HEK293 (cell line): ENCODE measurements around the gene TRAP1.

Experiments
- CTCF ChIP-seq: fragments of 450-650 bp; formaldehyde crosslinking; IDR thresholded peaks from 2 replicates; pipeline ENCODE4 v1.5.1; 2016; ENCODE audit warnings: missing biosample characterization, missing genetic modification characterization
- ZEB2 ChIP-seq: fragments of 450-650 bp; formaldehyde crosslinking; IDR thresholded peaks from 2 replicates; pipeline ENCODE4 v1.5.1; 2016; ENCODE audit warnings: missing biosample characterization, missing genetic modification characterization
- ZFP3 ChIP-seq: fragments of 450-650 bp; formaldehyde crosslinking; IDR thresholded peaks from 2 replicates; pipeline ENCODE4 v1.5.1; 2016; ENCODE audit warnings: low read depth, missing biosample characterization, missing genetic modification characterization
- ZNF404 ChIP-seq: fragments of 450-650 bp; formaldehyde crosslinking; IDR thresholded peaks from 2 replicates; pipeline ENCODE4 v1.5.1; 2017; ENCODE audit warnings: missing biosample characterization, missing genetic modification characterization
- ZNF837 ChIP-seq: fragments of 450-650 bp; formaldehyde crosslinking; IDR thresholded peaks from 2 replicates; pipeline ENCODE4 v1.5.1; 2016; ENCODE audit warnings: missing biosample characterization, missing genetic modification characterization

GRCh38 chr16:3701531-3701930 is 15.8 kb downstream of the TRAP1 start:
- TF ChIP-seq CTCF (tag by site-specific recombination) (no peak), ZEB2 (tag by site-specific recombination) (no peak), ZNF404 (tag by site-specific recombination) (no peak), ZFP3 (tag by site-specific recombination) (no peak), ZNF837 (tag by site-specific recombination) (no peak)
